GM12872 (cell line): ENCODE results near the gene CPNE4.
A peak's percentile ranks its signal among the peaks of the same experiment; 100 is the strongest.

Experiments
- CTCF ChIP-seq: IDR thresholded peaks from 3 replicates; pipeline ENCODE4 v1.5.1; 2011; ENCODE audit warnings: low read depth, mild to moderate bottlenecking, low read length, moderate library complexity; ENCODE audit not compliant: insufficient read depth

Gene CPNE4

GRCh38 chr3:131669600-131669999 lies 365.2 kb downstream of the CPNE4 start:
- no peak for TF ChIP-seq CTCF

- no peak for TF ChIP-seq CTCF
Observed at GRCh38 chr3:131658771-131659170, 376.0 kb downstream of the CPNE4 start.

- TF ChIP-seq CTCF: peak; percentile 10; the same call in 1 of the 3 replicates
Observed at GRCh38 chr3:131658115-131658514, 376.7 kb downstream of the CPNE4 start.

GRCh38 chr3:131655070-131655690 lies 379.6 kb downstream of the CPNE4 start:
- no peak for TF ChIP-seq CTCF

- TF ChIP-seq CTCF: no peak
Observed at GRCh38 chr3:131645638-131646037, 389.2 kb downstream of the CPNE4 start.

GRCh38 chr3:131636266-131636775 lies 398.5 kb downstream of the CPNE4 start:
- TF ChIP-seq CTCF: no peak

- no peak for TF ChIP-seq CTCF
Observed at GRCh38 chr3:131630807-131631206, 404.0 kb downstream of the CPNE4 start.

- TF ChIP-seq CTCF: no peak
Observed at GRCh38 chr3:131630097-131630496, 404.7 kb downstream of the CPNE4 start.
